Measurements from ENCODE around the gene OR10AD1. TPM values are rescaled to one million over a fixed set of nuclear protein-coding genes. Genes with fewer than 3 reads are reported as not detected.

The OR10AD1 gene
- polyA plus RNA-seq, 1 donor from 2014 or later = not detected

- no peak for TF ChIP-seq POLR2AphosphoS5 (IDR thresholded peaks at IDR 0.05)
- TF ChIP-seq TAF1 (IDR thresholded peaks at IDR 0.05; ENCODE audit: low read depth) = no peak
- no peak for TF ChIP-seq EZH2 (IDR thresholded peaks at IDR 0.05; ENCODE audit: borderline replicate concordance, insufficient read depth, low read length, poor library complexity, severe bottlenecking)
- Histone ChIP-seq H3K9me3 (ENCODE audit: low read length) (no peaks in the 10 kb centered on the region), H3K9ac (ENCODE audit: low read length) (no peak overlapping the region), H3K27ac (ENCODE audit: low read length) (no peak overlapping the region), H4K20me1 (ENCODE audit: insufficient read depth) (no peaks in the 10 kb centered on the region), H2AFZ (ENCODE audit: low read depth, low read length) (no peak overlapping the region), H3K9me2 (ENCODE audit: insufficient read depth, low read length) (no peaks in the 10 kb centered on the region), H3K79me2 (replicated peaks; ENCODE audit: insufficient read depth, low read length) (no peaks in the 10 kb centered on the region), H3F3A (ENCODE audit: insufficient read depth, low read length, poor library complexity, severe bottlenecking) (no peaks in the 10 kb centered on the region), H3K4me3 (ENCODE audit: low read length) (no peak overlapping the region), H3K4me2 (ENCODE audit: low read length) (no peak overlapping the region), H3K36me3 (ENCODE audit: insufficient read depth, low read length) (no peaks in the 10 kb centered on the region), H3K27me3 (ENCODE audit: insufficient read depth, low read depth, low read length) (no peaks in the 10 kb centered on the region)
These were observed 27.3 kb downstream of the OR10AD1 start for GRCh38 chr12:48175613-48176416.

- Histone ChIP-seq H3K9ac (ENCODE audit: low read length) (no peak overlapping the region), H3K27me3 (ENCODE audit: insufficient read depth, low read depth, low read length) (no peaks in the 10 kb centered on the region), H3K4me2 (ENCODE audit: low read length) (no peak overlapping the region), H3K4me3 (ENCODE audit: low read length) (no peak overlapping the region), H3K9me3 (ENCODE audit: low read length) (no peaks in the 10 kb centered on the region), H3K36me3 (ENCODE audit: insufficient read depth, low read length) (no peaks in the 10 kb centered on the region), H3K27ac (ENCODE audit: low read length) (no peak overlapping the region), H4K20me1 (ENCODE audit: insufficient read depth) (no peaks in the 10 kb centered on the region), H2AFZ (ENCODE audit: low read depth, low read length) (no peak overlapping the region), H3K79me2 (replicated peaks; ENCODE audit: insufficient read depth, low read length) (no peaks in the 10 kb centered on the region), H3K9me2 (ENCODE audit: insufficient read depth, low read length) (no peaks in the 10 kb centered on the region), H3F3A (ENCODE audit: insufficient read depth, low read length, poor library complexity, severe bottlenecking) (no peaks in the 10 kb centered on the region)
- no peak for TF ChIP-seq EP300 (conservative IDR thresholded peaks at IDR 0.05; ENCODE audit: poor library complexity, severe bottlenecking)
- TF ChIP-seq REST (IDR thresholded peaks at IDR 0.05; ENCODE audit: borderline replicate concordance) = no peak
- no peak for TF ChIP-seq SMC3 (conservative IDR thresholded peaks at IDR 0.05; ENCODE audit: poor library complexity)
- TF ChIP-seq EZH2 (IDR thresholded peaks at IDR 0.05; ENCODE audit: borderline replicate concordance, insufficient read depth, low read length, poor library complexity, severe bottlenecking) = no peak
- no peak for TF ChIP-seq CTCF (IDR thresholded peaks at IDR 0.05; ENCODE audit: poor library complexity, severe bottlenecking)
- no peak for TF ChIP-seq MXI1 (conservative IDR thresholded peaks at IDR 0.05; ENCODE audit: poor library complexity, severe bottlenecking)
- no peak for TF ChIP-seq TAF1 (IDR thresholded peaks at IDR 0.05; ENCODE audit: low read depth)
- TF ChIP-seq RAD21 (conservative IDR thresholded peaks at IDR 0.05) = no peak
- no peak for TF ChIP-seq POLR2AphosphoS5 (IDR thresholded peaks at IDR 0.05)
These were observed 34.1 kb downstream of the OR10AD1 start for GRCh38 chr12:48169011-48169410.
